ENCODE measurements around the gene TEP1.

Gene TEP1

GRCh38 chr14:20379743-20380142 lies 33.6 kb downstream of the TEP1 start:
- no CpG with 5 or more reads among the region's 1 CpG for WGBS (ENCODE audit: extremely low coverage, insufficient coverage, insufficient read length)
- H3K27me3 ChIP-seq (ENCODE audit: insufficient read depth, low read length): no peaks in the 10 kb centered on the region
- no peak overlapping the region for H3K18ac ChIP-seq (ENCODE audit: low read length)
- H3K23ac ChIP-seq (ENCODE audit: low read length): no peak overlapping the region
- no peaks in the 10 kb centered on the region for H3K79me2 ChIP-seq (ENCODE audit: control insufficient read depth, insufficient read depth, low read length, poor library complexity)
- no peak overlapping the region for H2BK120ac ChIP-seq (ENCODE audit: insufficient read depth, low read length, poor library complexity)
- no peak overlapping the region for H4K12ac ChIP-seq (ENCODE audit: low read depth, low read length)
- H3K79me1 ChIP-seq (ENCODE audit: low read length): no peaks in the 10 kb centered on the region
- no peak overlapping the region for H2BK5ac ChIP-seq (ENCODE audit: low read depth, low read length, poor library complexity)
- no peak overlapping the region for H4K8ac ChIP-seq (ENCODE audit: low read depth, low read length)
- peaks cover 2% of the 10 kb centered on the region for H3K9me3 ChIP-seq (ENCODE audit: insufficient read depth, low read depth, low read length)
- H3K14ac ChIP-seq (ENCODE audit: low read length): no peak overlapping the region
- no peaks in the 10 kb centered on the region for H3K4me1 ChIP-seq (ENCODE audit: control insufficient read depth in 1 of 2, insufficient read depth in 2 of 2, low read length in 2 of 2)
- no peak overlapping the region for H3K4me2 ChIP-seq (ENCODE audit: low read length)
- H2AFZ ChIP-seq (ENCODE audit: insufficient read depth, low read length, poor library complexity): no peak overlapping the region
- no peak overlapping the region for H2AK5ac ChIP-seq (ENCODE audit: low read length)
- no peak overlapping the region for H4K91ac ChIP-seq (ENCODE audit: low read depth, low read length)
- no peak overlapping the region for H3K4me3 ChIP-seq (ENCODE audit: low read depth, low read length)
- no peak overlapping the region for H3K9ac ChIP-seq (ENCODE audit: low read length)
- H3K36me3 ChIP-seq (ENCODE audit: control insufficient read depth in 1 of 2, insufficient read depth in 2 of 2, low read length in 2 of 2): peaks cover 76 to 85% of the 10 kb centered on the region in 2 experiments
- DNase-seq: no peak
- H2BK12ac ChIP-seq (ENCODE audit: low read length): no peak overlapping the region
- H3K27ac ChIP-seq (ENCODE audit: low read depth, low read length): no peak overlapping the region
- H3K4ac ChIP-seq (ENCODE audit: low read depth, low read length): no peak overlapping the region

- no peak overlapping the region for H2AFZ ChIP-seq (ENCODE audit: insufficient read depth, low read length, poor library complexity)
- H3K9me3 ChIP-seq (ENCODE audit: insufficient read depth, low read depth, low read length): no peaks in the 10 kb centered on the region
- DNase-seq: no peak
- H3K4me2 ChIP-seq (ENCODE audit: low read length): no peak overlapping the region
- WGBS (ENCODE audit: extremely low coverage, insufficient coverage, insufficient read length): no CpG with 5 or more reads among the region's 2 CpGs
- no peak overlapping the region for H4K8ac ChIP-seq (ENCODE audit: low read depth, low read length)
- H3K4me1 ChIP-seq (ENCODE audit: control insufficient read depth in 1 of 2, insufficient read depth in 2 of 2, low read length in 2 of 2): no peaks in the 10 kb centered on the region
- H3K27ac ChIP-seq (ENCODE audit: low read depth, low read length): no peak overlapping the region
- no peak overlapping the region for H2BK5ac ChIP-seq (ENCODE audit: low read depth, low read length, poor library complexity)
- H3K14ac ChIP-seq (ENCODE audit: low read length): no peak overlapping the region
- H2BK12ac ChIP-seq (ENCODE audit: low read length): no peak overlapping the region
- H4K12ac ChIP-seq (ENCODE audit: low read depth, low read length): no peak overlapping the region
- H3K79me2 ChIP-seq (ENCODE audit: control insufficient read depth, insufficient read depth, low read length, poor library complexity): no peaks in the 10 kb centered on the region
- no peak overlapping the region for H3K23ac ChIP-seq (ENCODE audit: low read length)
- H2AK5ac ChIP-seq (ENCODE audit: low read length): no peak overlapping the region
- H3K4ac ChIP-seq (ENCODE audit: low read depth, low read length): no peak overlapping the region
- H3K9ac ChIP-seq (ENCODE audit: low read length): no peak overlapping the region
- no peaks in the 10 kb centered on the region for H3K79me1 ChIP-seq (ENCODE audit: low read length)
- H3K27me3 ChIP-seq (ENCODE audit: insufficient read depth, low read length): no peaks in the 10 kb centered on the region
- H3K36me3 ChIP-seq (ENCODE audit: control insufficient read depth in 1 of 2, insufficient read depth in 2 of 2, low read length in 2 of 2): peaks cover 66 to 81% of the 10 kb centered on the region in 2 experiments
- H3K4me3 ChIP-seq (ENCODE audit: low read depth, low read length): no peak overlapping the region
- no peak overlapping the region for H3K18ac ChIP-seq (ENCODE audit: low read length)
- no peak overlapping the region for H2BK120ac ChIP-seq (ENCODE audit: insufficient read depth, low read length, poor library complexity)
- H4K91ac ChIP-seq (ENCODE audit: low read depth, low read length): no peak overlapping the region
Observed at GRCh38 chr14:20377171-20377570, 36.1 kb downstream of the TEP1 start.

GRCh38 chr14:20376071-20376588 lies 37.2 kb downstream of the TEP1 start:
- Histone ChIP-seq H3K4me3 (ENCODE audit: low read depth, low read length) (no peak overlapping the region), H2AFZ (ENCODE audit: insufficient read depth, low read length, poor library complexity) (no peak overlapping the region)
- WGBS (ENCODE audit: extremely low coverage, insufficient coverage, insufficient read length): no CpG with 5 or more reads among the region's 12 CpGs

GRCh38 chr14:20375471-20375870 lies 37.8 kb downstream of the TEP1 start:
- no peaks in the 10 kb centered on the region for H3K4me1 ChIP-seq (ENCODE audit: control insufficient read depth in 1 of 2, insufficient read depth in 2 of 2, low read length in 2 of 2)
- no peaks in the 10 kb centered on the region for H3K9me3 ChIP-seq (ENCODE audit: insufficient read depth, low read depth, low read length)
- H3K9ac ChIP-seq (ENCODE audit: low read length): no peak overlapping the region
- no peak for DNase-seq
- no CpG with 5 or more reads among the region's 3 CpGs for WGBS (ENCODE audit: extremely low coverage, insufficient coverage, insufficient read length)
- H2BK5ac ChIP-seq (ENCODE audit: low read depth, low read length, poor library complexity): no peak overlapping the region
- H3K14ac ChIP-seq (ENCODE audit: low read length): no peak overlapping the region
- no peak overlapping the region for H3K4ac ChIP-seq (ENCODE audit: low read depth, low read length)
- H3K79me2 ChIP-seq (ENCODE audit: control insufficient read depth, insufficient read depth, low read length, poor library complexity): no peaks in the 10 kb centered on the region
- H3K4me3 ChIP-seq (ENCODE audit: low read depth, low read length): no peak overlapping the region
- H4K91ac ChIP-seq (ENCODE audit: low read depth, low read length): no peak overlapping the region
- H2BK120ac ChIP-seq (ENCODE audit: insufficient read depth, low read length, poor library complexity): no peak overlapping the region
- H3K18ac ChIP-seq (ENCODE audit: low read length): no peak overlapping the region
- H3K27me3 ChIP-seq (ENCODE audit: insufficient read depth, low read length): no peaks in the 10 kb centered on the region
- no peak overlapping the region for H2AFZ ChIP-seq (ENCODE audit: insufficient read depth, low read length, poor library complexity)
- H4K8ac ChIP-seq (ENCODE audit: low read depth, low read length): no peak overlapping the region
- no peak overlapping the region for H3K4me2 ChIP-seq (ENCODE audit: low read length)
- no peak overlapping the region for H4K12ac ChIP-seq (ENCODE audit: low read depth, low read length)
- H3K36me3 ChIP-seq (ENCODE audit: control insufficient read depth in 1 of 2, insufficient read depth in 2 of 2, low read length in 2 of 2): peaks cover 51 to 76% of the 10 kb centered on the region in 2 experiments
- no peak overlapping the region for H2AK5ac ChIP-seq (ENCODE audit: low read length)
- no peak overlapping the region for H3K27ac ChIP-seq (ENCODE audit: low read depth, low read length)
- H2BK12ac ChIP-seq (ENCODE audit: low read length): no peak overlapping the region
- no peaks in the 10 kb centered on the region for H3K79me1 ChIP-seq (ENCODE audit: low read length)
- no peak overlapping the region for H3K23ac ChIP-seq (ENCODE audit: low read length)

More at GRCh38 chr14:20376071-20376588, 37.2 kb downstream of the TEP1 start:
- Histone ChIP-seq H3K18ac (ENCODE audit: low read length) (no peak overlapping the region), H3K4me2 (ENCODE audit: low read length) (no peak overlapping the region), H3K27me3 (ENCODE audit: insufficient read depth, low read length) (no peaks in the 10 kb centered on the region), H3K14ac (ENCODE audit: low read length) (no peak overlapping the region), H3K4me1 (ENCODE audit: control insufficient read depth in 1 of 2, insufficient read depth in 2 of 2, low read length in 2 of 2) (no peaks in the 10 kb centered on the region), H3K36me3 (ENCODE audit: control insufficient read depth in 1 of 2, insufficient read depth in 2 of 2, low read length in 2 of 2) (peaks cover 56 to 77% of the 10 kb centered on the region in 2 experiments), H3K27ac (ENCODE audit: low read depth, low read length) (no peak overlapping the region), H3K23ac (ENCODE audit: low read length) (no peak overlapping the region), H3K79me1 (ENCODE audit: low read length) (no peaks in the 10 kb centered on the region), H2AK5ac (ENCODE audit: low read length) (no peak overlapping the region), H4K12ac (ENCODE audit: low read depth, low read length) (no peak overlapping the region), H3K9ac (ENCODE audit: low read length) (peak overlapping the region; percentile 26), H2BK5ac (ENCODE audit: low read depth, low read length, poor library complexity) (no peak overlapping the region), H4K91ac (ENCODE audit: low read depth, low read length) (no peak overlapping the region), H4K8ac (ENCODE audit: low read depth, low read length) (no peak overlapping the region), H3K9me3 (ENCODE audit: insufficient read depth, low read depth, low read length) (no peaks in the 10 kb centered on the region), H3K79me2 (ENCODE audit: control insufficient read depth, insufficient read depth, low read length, poor library complexity) (no peaks in the 10 kb centered on the region), H2BK12ac (ENCODE audit: low read length) (no peak overlapping the region), H3K4ac (ENCODE audit: low read depth, low read length) (no peak overlapping the region), H2BK120ac (ENCODE audit: insufficient read depth, low read length, poor library complexity) (no peak overlapping the region)
- no peak for DNase-seq
